Vagina (tissue), 2 donors: Measurements from ENCODE around the gene LRRC8E.

Source experiments
- CTCF ChIP-seq, 3 experiments: fragments of 450-650 bp in 2 of 3; fragments of 200-600 bp in 1 of 3; sonication (generic) in 1 of 3; IDR thresholded peaks; one replicate each; pipeline ENCODE4 v1.5.1; 2017 to 2019; ENCODE audit warnings: antibody characterized with exemption in 3 of 3, mild to moderate bottlenecking in 2 of 3, moderate library complexity in 2 of 3
- POLR2A ChIP-seq, 2 donors: fragments of 450-650 bp; IDR thresholded peaks; one replicate each; pipeline ENCODE4 v1.6.1; 2017; ENCODE audit warnings: antibody characterized with exemption in 2 of 2, mild to moderate bottlenecking in 2 of 2, moderate library complexity in 2 of 2

DNA sequence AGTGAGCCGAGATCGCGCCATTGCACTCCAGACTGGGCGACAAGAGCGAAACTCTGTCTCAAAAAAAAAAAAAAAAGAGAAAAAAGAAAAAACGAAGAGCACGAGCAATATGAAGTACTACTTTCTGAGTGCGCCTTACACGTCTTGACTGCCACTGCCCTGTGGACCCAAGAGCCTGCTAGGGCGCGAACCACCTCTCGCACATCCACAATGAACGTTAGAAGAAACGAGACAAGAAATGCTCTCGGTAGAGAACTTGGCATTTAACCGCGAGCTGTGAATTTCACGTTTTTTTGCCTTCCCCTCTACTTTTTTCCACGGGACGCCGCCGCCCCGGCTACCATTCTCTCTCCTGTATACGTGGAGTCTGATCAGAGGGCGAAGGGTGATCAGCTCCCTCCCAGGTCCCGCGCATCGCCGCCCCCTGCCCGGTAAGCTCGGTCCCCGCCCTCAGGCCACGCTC is 54.7 kb downstream of the LRRC8E start:
- TF ChIP-seq CTCF (IDR thresholded peaks at IDR 0.05) (no peak), POLR2A (IDR thresholded peaks at IDR 0.05) (no peak)
